Stomach (tissue), 4 donors: ENCODE measurements around the gene PSPN.

Source experiments
- POLR2A ChIP-seq, 4 donors: fragments of 450-650 bp; IDR thresholded peaks; one replicate each; pipeline ENCODE4 v1.6.1; 2016; ENCODE audit warnings: antibody characterized with exemption in 4 of 4, control low read depth in 2 of 4, mild to moderate bottlenecking in 1 of 4, moderate library complexity in 1 of 4
- POLR2AphosphoS5 ChIP-seq, 3 donors: sonication (generic); formaldehyde crosslinking; IDR thresholded peaks; one replicate each; pipeline ENCODE4 v1.6.1; 2016; ENCODE audit warnings: antibody characterized with exemption in 3 of 3
- TF ChIP-seq, protein P1 (sequence below), 7 experiments: fragments of 450-650 bp in 4 of 7; fragments of 200-600 bp in 3 of 7; sonication (generic) in 3 of 7; IDR thresholded peaks; one replicate each; pipeline ENCODE4 v1.5.1; 2016 to 2019; ENCODE audit warnings: antibody characterized with exemption in 7 of 7, control low read depth in 2 of 7, mild to moderate bottlenecking in 1 of 7

DNA sequence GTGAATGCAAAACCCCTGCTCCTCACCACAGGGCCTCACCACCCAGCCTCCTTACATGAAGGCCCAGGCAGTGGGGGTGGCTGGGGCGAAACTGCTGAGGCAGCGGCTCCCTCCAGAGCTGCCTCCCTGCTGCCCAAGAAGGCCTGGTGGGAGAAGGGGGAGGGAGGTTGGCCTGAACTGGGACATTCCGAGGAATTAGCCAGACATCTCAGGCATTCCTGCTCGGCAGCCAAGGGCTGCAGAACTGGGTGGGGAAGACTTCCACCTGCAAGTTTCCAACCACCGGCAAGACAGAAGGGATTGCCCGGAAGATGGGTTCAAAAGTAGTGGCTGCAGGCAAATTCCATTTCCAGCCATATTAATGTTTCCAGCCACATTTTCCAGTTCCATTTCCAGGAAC lies 2.3 kb upstream of the PSPN start:
- TF ChIP-seq POLR2AphosphoS5 (IDR thresholded peaks at IDR 0.05) (no peak), POLR2A (IDR thresholded peaks at IDR 0.05) (no peak)
- TF ChIP-seq, protein P1, sequence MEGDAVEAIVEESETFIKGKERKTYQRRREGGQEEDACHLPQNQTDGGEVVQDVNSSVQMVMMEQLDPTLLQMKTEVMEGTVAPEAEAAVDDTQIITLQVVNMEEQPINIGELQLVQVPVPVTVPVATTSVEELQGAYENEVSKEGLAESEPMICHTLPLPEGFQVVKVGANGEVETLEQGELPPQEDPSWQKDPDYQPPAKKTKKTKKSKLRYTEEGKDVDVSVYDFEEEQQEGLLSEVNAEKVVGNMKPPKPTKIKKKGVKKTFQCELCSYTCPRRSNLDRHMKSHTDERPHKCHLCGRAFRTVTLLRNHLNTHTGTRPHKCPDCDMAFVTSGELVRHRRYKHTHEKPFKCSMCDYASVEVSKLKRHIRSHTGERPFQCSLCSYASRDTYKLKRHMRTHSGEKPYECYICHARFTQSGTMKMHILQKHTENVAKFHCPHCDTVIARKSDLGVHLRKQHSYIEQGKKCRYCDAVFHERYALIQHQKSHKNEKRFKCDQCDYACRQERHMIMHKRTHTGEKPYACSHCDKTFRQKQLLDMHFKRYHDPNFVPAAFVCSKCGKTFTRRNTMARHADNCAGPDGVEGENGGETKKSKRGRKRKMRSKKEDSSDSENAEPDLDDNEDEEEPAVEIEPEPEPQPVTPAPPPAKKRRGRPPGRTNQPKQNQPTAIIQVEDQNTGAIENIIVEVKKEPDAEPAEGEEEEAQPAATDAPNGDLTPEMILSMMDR (IDR thresholded peaks at IDR 0.05): no peak
